Activated naive CD8-positive, alpha-beta T cell treated with anti-CD3 and anti-CD28 coated beads for 36 hours (primary cell): ENCODE results near the gene TAS1R3. TPM values are rescaled to one million over a fixed set of nuclear protein-coding genes. Genes with fewer than 3 reads are reported as not detected.
A peak's percentile ranks its signal among the peaks of the same experiment; 100 is the strongest.

Experiments used
- DNase-seq: peaks from one replicate; pipeline ENCODE4 v3.0.0; 2021
- H3K27ac Mint-ChIP-seq: one replicate; pipeline ENCODE4 v1.8.0; 2022; ENCODE audit warnings: mild to moderate bottlenecking, moderate library complexity, mixed read lengths
- H3K27me3 Mint-ChIP-seq: one replicate; pipeline ENCODE4 v1.8.0; 2022; ENCODE audit warnings: mild to moderate bottlenecking, mixed read lengths
- H3K36me3 Mint-ChIP-seq: one replicate; pipeline ENCODE4 v1.8.0; 2021; ENCODE audit warnings: mild to moderate bottlenecking, mixed read lengths
- H3K4me1 Mint-ChIP-seq: one replicate; pipeline ENCODE4 v1.8.0; 2021; ENCODE audit warnings: mixed read lengths
- H3K4me3 Mint-ChIP-seq: one replicate; pipeline ENCODE4 v1.8.0; 2022; ENCODE audit warnings: mild to moderate bottlenecking, moderate library complexity, mixed read lengths
- H3K9me3 Mint-ChIP-seq: one replicate; pipeline ENCODE4 v1.8.0; 2022; ENCODE audit warnings: mixed read lengths
- total RNA-seq, 2 experiments: library from RNA; stranded (reverse); gene quantifications; one replicate each; pipeline ENCODE4 v1.2.3, GENCODE V29; 2021

The TAS1R3 gene
- total RNA-seq, 2 experiments from 2014 or later: 0.06 to 0.20 TPM

GRCh38 chr1:1334835-1335234 lies 3.8 kb downstream of the TAS1R3 start:
- Mint-ChIP-seq H3K4me1 (no peaks in the 10 kb centered on the region), H3K27me3 (no peaks in the 10 kb centered on the region), H3K36me3 (no peaks in the 10 kb centered on the region), H3K4me3 (no peak overlapping the region), H3K27ac (no peak overlapping the region), H3K9me3 (no peaks in the 10 kb centered on the region)
- no peak for DNase-seq

- Mint-ChIP-seq H3K4me1 (no peaks in the 10 kb centered on the region), H3K27ac (no peak overlapping the region), H3K36me3 (peaks cover under 1% of the 10 kb centered on the region), H3K4me3 (no peak overlapping the region), H3K9me3 (no peaks in the 10 kb centered on the region), H3K27me3 (no peaks in the 10 kb centered on the region)
- DNase-seq: no peak
Observed at GRCh38 chr1:1335283-1335682, 4.2 kb downstream of the TAS1R3 start.

GRCh38 chr1:1335792-1336248 lies 4.7 kb downstream of the TAS1R3 start:
- Mint-ChIP-seq H3K27me3 (no peaks in the 10 kb centered on the region), H3K36me3 (peaks cover 5% of the 10 kb centered on the region), H3K27ac (no peak overlapping the region), H3K4me3 (no peak overlapping the region), H3K9me3 (no peaks in the 10 kb centered on the region), H3K4me1 (no peaks in the 10 kb centered on the region)
- no peak for DNase-seq

- Mint-ChIP-seq H3K9me3 (peaks cover 1% of the 10 kb centered on the region), H3K27ac (no peak overlapping the region), H3K4me1 (no peaks in the 10 kb centered on the region), H3K36me3 (peaks cover 11% of the 10 kb centered on the region), H3K27me3 (no peaks in the 10 kb centered on the region), H3K4me3 (no peak overlapping the region)
- no peak for DNase-seq
Observed at GRCh38 chr1:1336446-1336845, 5.4 kb downstream of the TAS1R3 start.

GRCh38 chr1:1336931-1337792 lies 6.1 kb downstream of the TAS1R3 start:
- Mint-ChIP-seq H3K27ac (no peak overlapping the region), H3K4me3 (no peak overlapping the region), H3K27me3 (no peaks in the 10 kb centered on the region), H3K36me3 (peaks cover 11% of the 10 kb centered on the region), H3K4me1 (no peaks in the 10 kb centered on the region), H3K9me3 (peaks cover 1% of the 10 kb centered on the region)
- no peak for DNase-seq

GRCh38 chr1:1337793-1338147 lies 6.7 kb downstream of the TAS1R3 start:
- peak; percentile 48 for DNase-seq
- peaks cover 1% of the 10 kb centered on the region for H3K9me3 Mint-ChIP-seq

GRCh38 chr1:1338278-1338677 lies 7.2 kb downstream of the TAS1R3 start:
- H3K36me3 Mint-ChIP-seq: peaks cover 11% of the 10 kb centered on the region
- H3K9me3 Mint-ChIP-seq: peaks cover 1% of the 10 kb centered on the region
- no peaks in the 10 kb centered on the region for H3K27me3 Mint-ChIP-seq
- H3K4me1 Mint-ChIP-seq: no peaks in the 10 kb centered on the region
- no peak for DNase-seq
- H3K4me3 Mint-ChIP-seq: no peak overlapping the region
- no peak overlapping the region for H3K27ac Mint-ChIP-seq

More at GRCh38 chr1:1337793-1338147, 6.7 kb downstream of the TAS1R3 start:
- Mint-ChIP-seq H3K27me3 (no peaks in the 10 kb centered on the region), H3K27ac (no peak overlapping the region), H3K4me1 (no peaks in the 10 kb centered on the region), H3K36me3 (peaks cover 11% of the 10 kb centered on the region), H3K4me3 (no peak overlapping the region)

GRCh38 chr1:1340185-1340584 lies 9.1 kb downstream of the TAS1R3 start:
- Mint-ChIP-seq H3K4me3 (no peak overlapping the region), H3K9me3 (peaks cover 1% of the 10 kb centered on the region), H3K27ac (no peak overlapping the region), H3K36me3 (peaks cover 11% of the 10 kb centered on the region), H3K27me3 (no peaks in the 10 kb centered on the region), H3K4me1 (no peaks in the 10 kb centered on the region)
- no peak for DNase-seq

GRCh38 chr1:1340791-1341548 lies 9.9 kb downstream of the TAS1R3 start:
- no peak overlapping the region for H3K4me3 Mint-ChIP-seq
- H3K9me3 Mint-ChIP-seq: peaks cover 1% of the 10 kb centered on the region
- H3K27ac Mint-ChIP-seq: no peak overlapping the region
- no peaks in the 10 kb centered on the region for H3K27me3 Mint-ChIP-seq
- no peaks in the 10 kb centered on the region for H3K4me1 Mint-ChIP-seq
- DNase-seq: no peak
- H3K36me3 Mint-ChIP-seq: peaks cover 11% of the 10 kb centered on the region

GRCh38 chr1:1341549-1342021 lies 10.5 kb downstream of the TAS1R3 start:
- no peaks in the 10 kb centered on the region for H3K4me1 Mint-ChIP-seq
- no peaks in the 10 kb centered on the region for H3K27me3 Mint-ChIP-seq
- peaks cover 11% of the 10 kb centered on the region for H3K36me3 Mint-ChIP-seq
- H3K27ac Mint-ChIP-seq: no peak overlapping the region
- peaks cover 1% of the 10 kb centered on the region for H3K9me3 Mint-ChIP-seq
- H3K4me3 Mint-ChIP-seq: no peak overlapping the region
- DNase-seq: no peak

- no peak for DNase-seq
- H3K27me3 Mint-ChIP-seq: no peaks in the 10 kb centered on the region
- peaks cover 2% of the 10 kb centered on the region for H3K4me1 Mint-ChIP-seq
- H3K27ac Mint-ChIP-seq: no peak overlapping the region
- H3K4me3 Mint-ChIP-seq: no peak overlapping the region
- peaks cover 1% of the 10 kb centered on the region for H3K9me3 Mint-ChIP-seq
- peaks cover 11% of the 10 kb centered on the region for H3K36me3 Mint-ChIP-seq
Observed at GRCh38 chr1:1342061-1342562, 11.0 kb downstream of the TAS1R3 start.

GRCh38 chr1:1342584-1343115 lies 11.6 kb downstream of the TAS1R3 start:
- H3K9me3 Mint-ChIP-seq: peaks cover 1% of the 10 kb centered on the region
- H3K27ac Mint-ChIP-seq: no peak overlapping the region
- H3K4me1 Mint-ChIP-seq: peaks cover 5% of the 10 kb centered on the region
- peaks cover 11% of the 10 kb centered on the region for H3K36me3 Mint-ChIP-seq
- no peaks in the 10 kb centered on the region for H3K27me3 Mint-ChIP-seq
- no peak for DNase-seq
- no peak overlapping the region for H3K4me3 Mint-ChIP-seq

- DNase-seq: no peak
- H3K36me3 Mint-ChIP-seq: peaks cover 11% of the 10 kb centered on the region
- H3K27ac Mint-ChIP-seq: no peak overlapping the region
- peaks cover 5% of the 10 kb centered on the region for H3K4me1 Mint-ChIP-seq
- no peak overlapping the region for H3K4me3 Mint-ChIP-seq
- H3K9me3 Mint-ChIP-seq: peaks cover 1% of the 10 kb centered on the region
- H3K27me3 Mint-ChIP-seq: no peaks in the 10 kb centered on the region
Observed at GRCh38 chr1:1343811-1344421, 12.8 kb downstream of the TAS1R3 start.

- peaks cover 5% of the 10 kb centered on the region for H3K4me1 Mint-ChIP-seq
- no peaks in the 10 kb centered on the region for H3K27me3 Mint-ChIP-seq
- H3K9me3 Mint-ChIP-seq: peaks cover 1% of the 10 kb centered on the region
- no peak overlapping the region for H3K27ac Mint-ChIP-seq
- peaks cover 11% of the 10 kb centered on the region for H3K36me3 Mint-ChIP-seq
- H3K4me3 Mint-ChIP-seq: no peak overlapping the region
- peak; percentile 55 for DNase-seq
Observed at GRCh38 chr1:1344655-1345361, 13.7 kb downstream of the TAS1R3 start.
